Epithelial cell of proximal tubule (primary cell): ENCODE measurements around the gene MESP2. TPM values are rescaled to one million over a fixed set of nuclear protein-coding genes. Genes with fewer than 3 reads are reported as not detected.

Experiments
- DNase-seq: peaks from one replicate; pipeline ENCODE4 v3.0.0-alpha.2; 2011; ENCODE audit warnings: low read depth
- H3K4me3 ChIP-seq: 2 replicates; pipeline ENCODE4 v1.5.1; 2011; ENCODE audit warnings: low read depth, mild to moderate bottlenecking, low read length
- CTCF ChIP-seq: conservative IDR thresholded peaks from 2 replicates; pipeline ENCODE4 v1.5.1; 2012; ENCODE audit warnings: low read depth, mild to moderate bottlenecking, low read length
- total RNA-seq: library from RNA; depleted of rRNA; stranded (reverse); fragments of >200 nt; gene quantifications from 2 replicates; pipeline ENCODE4 v1.2.3, GENCODE V29; 2015

Gene MESP2
- total RNA-seq, 1 donor from 2014 or later, result 1.1 TPM

GRCh38 chr15:89809787-89810148, 33.6 kb downstream of the MESP2 start:
- TF ChIP-seq CTCF, result no peak
- DNase-seq, result no peak
- no peak overlapping the region for H3K4me3 ChIP-seq

- DNase-seq, result no peak
- no peak for TF ChIP-seq CTCF
- H3K4me3 ChIP-seq, result no peak overlapping the region
Observed at GRCh38 chr15:89810837-89811236, 34.7 kb downstream of the MESP2 start.

GRCh38 chr15:89812011-89812846, 36.1 kb downstream of the MESP2 start:
- H3K4me3 ChIP-seq, result peak overlapping the region; percentile 94
- TF ChIP-seq CTCF, result no peak
- no peak for DNase-seq

- no peak for TF ChIP-seq CTCF
- no peak for DNase-seq
- peak overlapping the region; percentile 94 for H3K4me3 ChIP-seq
Observed at GRCh38 chr15:89812847-89813320, 36.8 kb downstream of the MESP2 start.

GRCh38 chr15:89813381-89814111, 37.4 kb downstream of the MESP2 start:
- no peak for DNase-seq
- H3K4me3 ChIP-seq, result peak overlapping the region; percentile 94
- no peak for TF ChIP-seq CTCF

- DNase-seq, result no peak
- TF ChIP-seq CTCF, result no peak
- peak overlapping the region; percentile 94 for H3K4me3 ChIP-seq
Observed at GRCh38 chr15:89814112-89814742, 38.1 kb downstream of the MESP2 start.
